ENCODE data around the gene PTGES2. TPM values are rescaled to one million over a fixed set of nuclear protein-coding genes. Genes with fewer than 3 reads are reported as not detected.
A peak's percentile ranks its signal among the peaks of the same experiment; 100 is the strongest.

The PTGES2 gene
- total and polyA plus RNA-seq, 9 of the 15 experiments (the other 6 are each of a cell fraction or from before 2014, with no cell fraction given) = 2.4 to 196 (median 90.1) TPM

DNA sequence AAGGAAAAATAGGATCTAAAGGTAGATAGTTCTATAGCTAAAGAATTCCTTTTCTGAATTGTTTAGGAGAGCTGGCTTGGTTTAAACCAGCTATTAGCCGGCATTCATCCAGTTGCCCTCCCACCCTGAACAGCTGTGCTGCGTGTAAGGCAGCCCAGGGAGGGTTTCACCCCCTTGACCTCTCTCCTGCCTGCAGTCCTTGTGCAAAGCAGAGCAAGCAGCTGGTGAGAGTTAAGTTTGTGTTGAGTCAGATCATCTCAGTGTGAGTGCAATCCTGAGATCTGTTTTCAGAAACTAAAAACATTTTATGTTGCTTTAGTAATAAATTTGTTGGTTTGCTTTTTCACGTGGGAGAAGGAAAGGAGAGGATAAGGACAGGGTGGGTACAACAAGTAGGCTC lies 46.5 kb downstream of the PTGES2 start (continued):
- TF ChIP-seq, protein P1, sequence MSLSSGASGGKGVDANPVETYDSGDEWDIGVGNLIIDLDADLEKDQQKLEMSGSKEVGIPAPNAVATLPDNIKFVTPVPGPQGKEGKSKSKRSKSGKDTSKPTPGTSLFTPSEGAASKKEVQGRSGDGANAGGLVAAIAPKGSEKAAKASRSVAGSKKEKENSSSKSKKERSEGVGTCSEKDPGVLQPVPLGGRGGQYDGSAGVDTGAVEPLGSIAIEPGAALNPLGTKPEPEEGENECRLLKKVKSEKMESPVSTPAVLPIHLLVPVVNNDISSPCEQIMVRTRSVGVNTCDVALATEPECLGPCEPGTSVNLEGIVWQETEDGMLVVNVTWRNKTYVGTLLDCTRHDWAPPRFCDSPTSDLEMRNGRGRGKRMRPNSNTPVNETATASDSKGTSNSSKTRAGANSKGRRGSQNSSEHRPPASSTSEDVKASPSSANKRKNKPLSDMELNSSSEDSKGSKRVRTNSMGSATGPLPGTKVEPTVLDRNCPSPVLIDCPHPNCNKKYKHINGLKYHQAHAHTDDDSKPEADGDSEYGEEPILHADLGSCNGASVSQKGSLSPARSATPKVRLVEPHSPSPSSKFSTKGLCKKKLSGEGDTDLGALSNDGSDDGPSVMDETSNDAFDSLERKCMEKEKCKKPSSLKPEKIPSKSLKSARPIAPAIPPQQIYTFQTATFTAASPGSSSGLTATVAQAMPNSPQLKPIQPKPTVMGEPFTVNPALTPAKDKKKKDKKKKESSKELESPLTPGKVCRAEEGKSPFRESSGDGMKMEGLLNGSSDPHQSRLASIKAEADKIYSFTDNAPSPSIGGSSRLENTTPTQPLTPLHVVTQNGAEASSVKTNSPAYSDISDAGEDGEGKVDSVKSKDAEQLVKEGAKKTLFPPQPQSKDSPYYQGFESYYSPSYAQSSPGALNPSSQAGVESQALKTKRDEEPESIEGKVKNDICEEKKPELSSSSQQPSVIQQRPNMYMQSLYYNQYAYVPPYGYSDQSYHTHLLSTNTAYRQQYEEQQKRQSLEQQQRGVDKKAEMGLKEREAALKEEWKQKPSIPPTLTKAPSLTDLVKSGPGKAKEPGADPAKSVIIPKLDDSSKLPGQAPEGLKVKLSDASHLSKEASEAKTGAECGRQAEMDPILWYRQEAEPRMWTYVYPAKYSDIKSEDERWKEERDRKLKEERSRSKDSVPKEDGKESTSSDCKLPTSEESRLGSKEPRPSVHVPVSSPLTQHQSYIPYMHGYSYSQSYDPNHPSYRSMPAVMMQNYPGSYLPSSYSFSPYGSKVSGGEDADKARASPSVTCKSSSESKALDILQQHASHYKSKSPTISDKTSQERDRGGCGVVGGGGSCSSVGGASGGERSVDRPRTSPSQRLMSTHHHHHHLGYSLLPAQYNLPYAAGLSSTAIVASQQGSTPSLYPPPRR (CRISPR knock-in tag; IDR thresholded peaks at IDR 0.05; ENCODE audit: borderline replicate concordance) = no peak
- TF ChIP-seq KLF10 (CRISPR knock-in tag; IDR thresholded peaks at IDR 0.05) = no peak

DNA sequence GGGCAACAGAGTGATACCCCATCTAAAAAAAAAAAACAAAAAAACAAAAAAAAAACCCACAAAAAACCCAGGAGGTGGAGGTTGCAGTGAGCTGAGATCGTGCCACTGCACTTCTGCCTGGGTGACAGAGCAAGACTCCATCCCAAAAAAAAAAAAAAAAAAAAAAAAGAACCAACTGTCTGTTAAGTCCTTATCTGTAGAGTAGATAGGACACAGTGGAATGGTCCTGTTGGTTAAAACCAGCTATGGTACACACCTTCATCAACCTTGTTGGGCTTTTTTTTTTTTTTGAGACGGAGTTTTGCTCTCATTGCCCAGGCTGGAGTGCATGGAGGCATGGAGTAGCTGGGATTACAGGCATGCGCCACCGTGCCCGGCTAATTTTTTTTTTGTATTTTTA lies 47.3 kb downstream of the PTGES2 start:
- no peak overlapping the region for H2AFZ ChIP-seq (ENCODE audit: low read depth, low read length)
- WGBS (ENCODE audit: insufficient coverage, low coverage, missing lambda C conversion rate) = 23% methylated on average over 5 of the region's 5 CpGs
- no peak overlapping the region for H3K4me3 ChIP-seq
- H3K4me2 ChIP-seq (ENCODE audit: insufficient read depth, low read length) = peak overlapping the region; percentile 32
- in situ Hi-C loops (cut with MboI) = no loop called here
- H3K27me3 ChIP-seq (ENCODE audit: control insufficient read depth in 2 of 2, insufficient read depth in 2 of 2, low read length in 2 of 2) = no peaks in the 10 kb centered on the region
- no peaks in the 10 kb centered on the region for H3K9me1 ChIP-seq (ENCODE audit: control insufficient read depth, insufficient read depth, low read length)
- H3K79me2 ChIP-seq (ENCODE audit: control insufficient read depth, insufficient read depth, low read length) = peaks cover 91% of the 10 kb centered on the region
- no peak for ATAC-seq
- no peaks in the 10 kb centered on the region for H4K20me1 ChIP-seq (replicated peaks; ENCODE audit: control insufficient read depth, insufficient read depth, low read length)
- no peak for FAIRE-seq
- peak in 1 of 4 experiments; percentile 38 for DNase-seq (ENCODE audit: extremely low read depth in 1 of 4, low spot score in 3 of 4)
- peak overlapping the region; percentile 60 to 79; a peak in 2 of 4 replicates for H3K9ac ChIP-seq (ENCODE audit: insufficient read depth in 1 of 2, low read depth in 2 of 2, low read length in 2 of 2)
- peak overlapping the region; percentile 99 for H3K27ac ChIP-seq (ENCODE audit: extremely low read depth, low read depth, low read length)
- peaks cover 58 to 62% of the 10 kb centered on the region in 2 experiments for H3K4me1 ChIP-seq (replicated peaks in 1 of 2; ENCODE audit: control insufficient read depth in 2 of 2, insufficient read depth in 2 of 2, low read length in 2 of 2)
- no TSS peak for BruUV-seq (replicated peaks)
- intact Hi-C loops (cut with micrococcal nuclease) = loop anchor here (5.0 kb wide), 1 partner anchor 37 kb away; no protein-coding TSS in a partner anchor
- ChIA-PET POLR2A (interaction anchor here (0.6 to 7.0 kb wide), 5 partner anchors 9 to 274 kb away, joined by 3 to 82 read pairs (median 3); partner anchors contain the start of genes NAIF1 and SLC25A25), CTCF (ENCODE audit: low intra/inter-chr PET ratio) (interaction anchor here (1.1 to 1.3 kb wide), 2 partner anchors 16 to 37 kb away, joined by 3 to 4 read pairs; no protein-coding TSS in a partner anchor)
- peaks cover 37% of the 10 kb centered on the region; the same call in 2 of the 3 replicates for H3K36me3 ChIP-seq (ENCODE audit: control insufficient read depth, insufficient read depth, low read length)
- no peak for TF ChIP-seq ZNF764 (CRISPR knock-in tag; IDR thresholded peaks at IDR 0.05; ENCODE audit: low read depth)
- TF ChIP-seq RBM15 (IDR thresholded peaks at IDR 0.05; ENCODE audit: insufficient read depth, low read length) = no peak
- no peak for TF ChIP-seq SRSF7 (optimal IDR thresholded peaks at IDR 0.05; ENCODE audit: low read depth, low read length)
- peak; percentile 68; the same call in 1 of the 2 replicates for TF ChIP-seq ZNF384 (IDR thresholded peaks at IDR 0.05; ENCODE audit: low read depth, low read length)
- TF ChIP-seq DPF2 (IDR thresholded peaks at IDR 0.05) = 0 out of 2 replicates have a peak, but pooled peaks have one; percentile 24
- peak; percentile 35 for TF ChIP-seq ZNF699 (CRISPR knock-in tag; IDR thresholded peaks at IDR 0.05; ENCODE audit: insufficient replicate concordance)
- TF ChIP-seq, protein P2, sequence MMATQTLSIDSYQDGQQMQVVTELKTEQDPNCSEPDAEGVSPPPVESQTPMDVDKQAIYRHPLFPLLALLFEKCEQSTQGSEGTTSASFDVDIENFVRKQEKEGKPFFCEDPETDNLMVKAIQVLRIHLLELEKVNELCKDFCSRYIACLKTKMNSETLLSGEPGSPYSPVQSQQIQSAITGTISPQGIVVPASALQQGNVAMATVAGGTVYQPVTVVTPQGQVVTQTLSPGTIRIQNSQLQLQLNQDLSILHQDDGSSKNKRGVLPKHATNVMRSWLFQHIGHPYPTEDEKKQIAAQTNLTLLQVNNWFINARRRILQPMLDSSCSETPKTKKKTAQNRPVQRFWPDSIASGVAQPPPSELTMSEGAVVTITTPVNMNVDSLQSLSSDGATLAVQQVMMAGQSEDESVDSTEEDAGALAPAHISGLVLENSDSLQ (IDR thresholded peaks at IDR 0.05) = peak; percentile 64
- TF ChIP-seq ZNF644 (tag; IDR thresholded peaks at IDR 0.05; ENCODE audit: low read depth) = 0 out of 2 replicates have a peak, but pooled peaks have one; percentile 38
- TF ChIP-seq TCF7 (IDR thresholded peaks at IDR 0.05; ENCODE audit: borderline replicate concordance) = no peak
- no peaks in the 10 kb centered on the region for H3K9me3 ChIP-seq (replicated peaks; ENCODE audit: control insufficient read depth, insufficient read depth, low read depth, low read length)
